GM21576 (cell line): ENCODE results near the gene RNFT2.

Source experiments
- ATAC-seq: cut with Tn5 transposase; IDR thresholded peaks from one replicate; pipeline ENCODE4 v1.9.1; 2021; ENCODE audit warnings: mild to moderate bottlenecking, moderate library complexity; ENCODE audit not compliant: unreplicated experiment

RNFT2 gene

GRCh38 chr12:116818948-116819832, 81.1 kb downstream of the RNFT2 start:
- ATAC-seq: peak; percentile 84

GRCh38 chr12:116820064-116820656, 82.0 kb downstream of the RNFT2 start:
- ATAC-seq: no peak

DNA sequence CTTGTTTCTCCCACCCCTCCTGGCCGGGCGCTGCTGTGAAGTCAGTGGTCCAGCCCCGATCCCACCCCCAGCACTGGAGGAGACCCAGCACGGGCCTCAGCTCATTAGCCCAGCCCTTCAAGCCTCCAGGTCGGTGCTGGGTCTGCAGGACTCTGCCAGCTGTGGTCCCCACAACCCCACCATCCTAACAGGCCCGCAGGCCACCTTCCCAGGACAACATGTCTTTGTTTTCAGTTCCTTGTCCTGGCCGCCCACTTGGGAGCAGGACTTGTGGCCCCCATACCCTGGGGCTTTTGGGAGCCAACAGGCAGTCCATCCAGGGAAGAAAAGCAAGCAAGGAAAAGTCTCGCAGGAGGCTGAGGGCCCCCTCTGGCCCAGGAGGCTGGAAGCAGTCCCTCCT, 83.2 kb downstream of the RNFT2 start:
- no peak for ATAC-seq

DNA sequence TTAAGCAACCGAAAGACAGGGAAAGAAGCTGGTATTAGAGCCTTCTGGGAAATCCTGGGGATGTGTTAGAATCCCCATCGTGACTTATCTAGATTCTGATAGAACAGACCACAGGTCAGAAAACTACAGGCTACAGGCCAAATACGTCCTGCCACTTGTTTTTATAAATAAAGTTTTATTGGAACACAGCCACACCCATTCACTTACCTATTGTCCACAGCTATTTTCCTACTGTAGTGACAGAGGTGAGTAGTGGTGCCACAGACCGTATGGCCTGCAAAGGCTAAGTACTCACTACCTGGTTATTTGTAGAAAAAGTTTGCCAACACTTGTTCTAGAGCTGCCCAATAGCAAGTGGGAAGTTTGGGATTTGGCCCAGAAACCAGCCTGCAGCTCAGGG, 89.3 kb downstream of the RNFT2 start:
- ATAC-seq: no peak

GRCh38 chr12:116832353-116832752, 94.2 kb downstream of the RNFT2 start:
- no peak for ATAC-seq

DNA sequence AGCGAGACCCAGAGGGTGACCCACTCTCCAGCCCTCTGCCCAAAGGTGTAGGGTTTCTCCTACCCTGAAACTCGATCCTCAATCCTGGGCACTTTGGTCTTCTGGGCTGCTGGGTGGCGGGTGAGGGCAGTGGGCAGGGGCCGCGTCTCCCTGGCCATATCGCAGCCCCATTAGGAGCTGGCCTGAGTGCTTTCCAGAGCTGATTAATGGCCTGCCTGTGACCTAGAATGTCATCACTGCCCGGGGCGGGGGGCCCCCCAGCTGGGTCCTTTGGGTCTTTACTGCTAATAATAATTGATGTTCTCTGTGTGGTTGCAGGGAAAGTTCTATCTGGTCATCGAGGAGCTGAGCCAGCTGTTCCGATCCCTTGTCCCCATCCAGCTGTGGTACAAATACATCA, 95.4 kb downstream of the RNFT2 start:
- ATAC-seq: no peak

- ATAC-seq: no peak
Measured at GRCh38 chr12:116835484-116835883, 97.4 kb downstream of the RNFT2 start.

DNA sequence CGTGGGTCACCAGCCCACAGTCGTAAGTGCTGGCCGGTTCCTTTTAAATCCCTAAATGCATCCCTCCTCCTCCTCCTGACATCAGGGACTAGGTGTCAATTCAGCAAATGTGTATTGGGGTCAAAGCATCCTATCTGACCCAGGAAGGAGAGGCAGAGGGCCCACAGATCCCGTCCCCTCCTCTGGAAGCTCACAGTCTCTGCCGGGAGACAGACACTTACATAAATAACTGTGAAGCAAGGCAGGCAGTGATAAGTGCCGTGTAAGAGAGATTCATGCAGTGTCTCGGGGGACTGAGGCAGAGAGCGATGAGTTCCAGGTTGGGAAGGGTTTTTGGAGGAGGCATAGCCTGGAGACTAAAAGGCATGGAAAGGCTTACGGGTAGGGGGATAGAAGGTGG, 99.0 kb downstream of the RNFT2 start:
- no peak for ATAC-seq

DNA sequence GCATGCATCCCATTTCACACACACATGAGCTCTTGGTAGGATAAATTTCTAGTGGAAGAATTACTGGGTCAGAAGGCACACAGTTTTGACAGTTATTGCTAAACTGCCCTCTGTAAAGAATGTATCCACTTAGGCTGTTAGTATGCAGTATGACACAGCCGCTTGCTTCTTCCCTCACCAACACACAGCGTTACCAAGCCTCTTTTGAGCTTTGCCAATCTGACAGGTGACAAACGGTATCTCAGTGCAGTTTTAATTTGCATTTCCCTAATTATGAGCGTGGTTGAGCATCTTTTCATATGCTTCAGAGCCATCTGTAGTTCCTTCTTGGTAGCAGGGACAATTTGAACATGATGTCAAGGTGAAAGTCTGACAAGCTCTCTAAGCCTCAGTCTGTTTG, 100.2 kb downstream of the RNFT2 start:
- no peak for ATAC-seq

DNA sequence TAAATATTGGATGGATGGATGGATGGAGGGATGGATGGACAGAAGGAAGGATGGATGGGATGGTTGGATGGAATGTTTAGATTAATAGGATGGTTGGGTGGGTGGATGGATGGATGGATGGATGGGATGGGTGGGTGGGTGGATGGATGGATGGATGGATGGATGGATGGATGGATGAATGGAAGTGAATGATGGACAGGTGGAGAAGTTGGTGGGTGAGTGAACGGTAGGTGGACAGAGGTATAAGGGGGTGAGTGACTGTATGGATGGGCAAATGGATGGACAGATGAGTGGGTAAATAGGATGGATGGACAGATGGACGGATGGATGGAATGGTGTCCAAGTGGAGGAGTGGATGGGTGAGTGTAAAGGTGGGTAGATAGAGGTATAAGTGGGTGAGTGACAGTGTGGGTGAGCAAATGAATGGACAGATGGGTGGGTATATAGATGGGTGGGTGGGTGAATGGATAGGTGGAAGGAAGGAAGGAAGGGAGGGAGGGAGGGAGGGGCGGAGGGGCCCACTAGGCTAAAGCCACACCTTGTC, 101.2 kb downstream of the RNFT2 start:
- ATAC-seq: no peak

GRCh38 chr12:116843085-116843484, 105.0 kb downstream of the RNFT2 start:
- ATAC-seq: no peak

DNA sequence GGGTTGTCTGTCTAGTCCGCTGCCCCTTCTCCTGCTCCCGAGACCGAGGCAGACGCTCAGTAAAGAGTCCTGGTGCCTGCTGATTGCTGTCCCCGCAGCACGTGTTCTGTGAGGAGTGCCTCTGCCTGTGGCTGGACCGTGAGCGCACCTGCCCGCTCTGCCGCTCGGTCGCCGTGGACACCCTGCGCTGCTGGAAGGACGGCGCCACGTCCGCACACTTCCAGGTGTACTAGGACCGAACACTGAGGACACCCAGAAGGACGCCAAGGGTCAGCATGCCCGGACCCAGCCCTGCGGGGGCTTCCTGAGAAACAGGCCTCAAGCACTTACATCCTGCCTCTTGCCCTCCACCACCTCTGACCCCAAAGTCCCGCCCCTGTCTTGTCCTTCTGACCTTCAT, 111.1 kb downstream of the RNFT2 start:
- no peak for ATAC-seq

- ATAC-seq: no peak
Measured at GRCh38 chr12:116852303-116852702, 114.2 kb downstream of the RNFT2 start.

DNA sequence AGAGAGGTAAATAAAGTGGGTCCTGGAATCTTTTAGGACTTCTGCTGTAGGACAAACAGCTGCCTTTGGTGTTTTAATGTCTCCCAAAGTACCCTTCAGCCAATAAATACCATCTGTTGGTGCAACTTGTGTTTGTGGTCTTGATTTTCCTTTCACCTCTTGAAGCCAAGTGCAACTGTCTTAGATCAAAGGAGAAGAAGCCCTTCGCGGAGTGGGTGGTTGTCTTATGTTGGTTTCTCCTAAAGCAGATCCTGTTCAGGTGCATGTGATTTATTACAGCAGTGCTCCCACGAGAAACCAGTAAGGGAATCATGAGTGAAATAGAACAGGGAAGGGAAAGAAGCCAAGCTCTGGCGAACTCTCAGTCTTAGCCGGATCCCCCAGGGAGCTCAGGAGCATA, 115.4 kb downstream of the RNFT2 start:
- no peak for ATAC-seq

DNA sequence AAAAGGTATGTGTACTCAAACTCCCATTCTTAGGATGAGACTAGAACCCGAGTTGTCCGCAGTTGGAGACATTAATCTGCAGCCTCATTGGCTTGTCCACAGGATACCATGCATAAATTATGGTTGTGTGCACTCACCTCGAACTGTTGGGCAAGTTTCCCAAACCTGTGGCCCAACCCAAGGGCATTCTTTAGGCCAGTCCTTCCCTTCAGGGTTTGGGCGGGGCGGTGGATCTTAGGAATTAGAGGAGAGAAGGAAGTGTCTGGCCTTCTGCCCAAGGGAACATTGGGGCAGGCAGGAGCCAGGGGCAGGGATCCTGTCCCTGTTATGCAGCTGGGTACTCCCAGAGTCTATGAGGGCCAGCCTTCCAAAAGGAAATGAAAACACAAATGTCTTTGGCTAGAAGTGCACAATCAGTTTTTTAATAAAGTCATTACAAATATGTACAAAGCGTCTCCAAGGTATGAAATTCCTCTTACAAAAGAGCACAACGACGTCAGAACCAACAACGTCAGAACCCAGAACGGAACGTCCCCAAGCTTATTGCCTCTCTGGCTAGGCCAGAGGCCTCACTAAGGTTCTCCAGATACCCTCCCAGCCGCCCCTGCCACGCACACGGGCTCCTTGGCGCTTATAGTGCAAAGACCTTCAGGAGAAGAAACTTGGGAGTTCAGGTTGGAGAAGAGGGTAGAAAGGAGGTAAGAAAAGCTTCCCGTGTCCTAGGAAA, 117.8 kb downstream of the RNFT2 start:
- ATAC-seq: no peak

- ATAC-seq: no peak
Measured at GRCh38 chr12:116856729-116857128, 118.6 kb downstream of the RNFT2 start.

DNA sequence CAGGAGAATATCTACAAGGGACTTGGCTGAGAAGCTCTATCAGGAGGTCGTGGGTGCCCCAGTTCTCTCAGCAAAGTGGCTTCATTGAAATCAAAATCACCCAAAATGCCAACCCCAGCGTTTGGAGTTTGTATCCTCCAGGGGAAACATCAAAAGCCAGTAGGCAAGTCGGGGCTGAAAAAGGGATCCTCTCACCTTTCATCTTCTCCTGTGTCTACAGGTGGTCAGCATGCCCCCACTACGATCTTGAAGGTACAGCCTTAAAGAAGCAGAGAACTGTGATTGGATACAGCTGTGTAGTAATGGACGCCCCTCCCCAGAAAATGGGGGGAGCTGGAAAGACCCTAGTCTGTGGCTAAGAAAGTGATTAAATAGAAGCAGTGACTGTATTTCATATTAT, 121.0 kb downstream of the RNFT2 start:
- ATAC-seq: no peak

DNA sequence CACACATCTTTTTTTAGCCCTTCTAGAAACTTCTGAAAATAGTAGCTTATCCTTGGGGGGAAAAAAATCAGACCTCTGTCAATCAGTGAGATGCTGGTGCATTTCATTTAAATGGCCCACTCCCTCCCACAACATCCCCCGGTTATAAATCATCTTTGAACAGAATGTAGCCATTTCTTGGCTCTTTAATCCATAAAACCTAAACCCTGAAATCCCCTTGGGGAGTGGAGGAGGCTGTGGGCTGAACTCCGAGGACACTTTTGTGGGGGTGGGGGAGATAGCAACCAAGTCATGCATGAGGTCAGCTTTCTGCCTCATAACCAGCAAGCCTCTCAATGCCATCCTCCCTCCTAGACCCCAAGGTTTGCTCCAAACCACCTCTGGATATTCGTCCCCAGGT, 122.1 kb downstream of the RNFT2 start:
- no peak for ATAC-seq

GRCh38 chr12:116861320-116861719, 123.2 kb downstream of the RNFT2 start:
- ATAC-seq: peak; percentile 75

DNA sequence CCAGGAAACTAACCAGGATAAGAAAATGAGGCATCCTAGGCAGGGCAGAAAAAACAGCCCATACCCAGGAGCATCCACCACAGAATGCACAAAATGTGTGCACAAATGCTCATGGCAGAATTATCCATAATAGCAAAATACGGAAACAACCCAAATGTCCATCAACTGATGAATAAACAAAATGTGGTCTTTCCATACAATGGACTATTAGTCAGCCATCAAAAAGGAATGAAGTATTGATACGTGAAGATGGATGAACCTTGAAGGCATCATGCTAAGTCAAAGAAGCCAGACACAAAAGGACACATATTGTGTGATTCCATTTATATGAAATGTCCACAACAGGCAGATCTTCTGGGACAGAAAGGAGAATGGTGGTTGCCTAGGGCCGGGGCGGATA, 124.1 kb downstream of the RNFT2 start:
- ATAC-seq: no peak

DNA sequence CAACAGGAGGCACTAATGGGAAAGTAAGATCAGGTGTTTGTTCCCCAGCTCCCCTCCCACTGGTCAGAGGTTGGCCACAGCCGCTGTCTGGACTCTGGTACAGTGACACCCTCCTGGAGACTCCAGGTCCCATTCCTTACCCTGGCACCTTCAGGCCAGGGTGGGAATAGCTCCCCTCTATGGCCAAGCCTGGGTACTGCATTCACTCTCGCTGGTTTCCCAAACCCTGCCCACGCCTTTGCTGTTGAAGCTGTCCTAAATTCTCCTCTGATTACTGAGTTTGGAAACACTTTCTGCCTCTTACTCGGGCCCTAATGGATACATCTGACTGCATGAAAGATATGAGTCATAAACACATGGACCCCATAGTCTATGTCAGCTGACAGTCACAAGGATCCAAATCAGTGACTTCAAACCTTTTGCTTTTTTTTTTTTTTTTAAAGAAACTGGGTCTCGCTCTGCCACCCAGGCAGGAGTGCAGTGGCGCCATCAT, 125.2 kb downstream of the RNFT2 start:
- no peak for ATAC-seq
